Measurements from ENCODE around the gene CSTA.
"Not testable (repeated sequence)": the region's sequence is repeated elsewhere in the genome, so short reads cannot be mapped to it uniquely, and the experiment has no call there.

CSTA gene

DNA sequence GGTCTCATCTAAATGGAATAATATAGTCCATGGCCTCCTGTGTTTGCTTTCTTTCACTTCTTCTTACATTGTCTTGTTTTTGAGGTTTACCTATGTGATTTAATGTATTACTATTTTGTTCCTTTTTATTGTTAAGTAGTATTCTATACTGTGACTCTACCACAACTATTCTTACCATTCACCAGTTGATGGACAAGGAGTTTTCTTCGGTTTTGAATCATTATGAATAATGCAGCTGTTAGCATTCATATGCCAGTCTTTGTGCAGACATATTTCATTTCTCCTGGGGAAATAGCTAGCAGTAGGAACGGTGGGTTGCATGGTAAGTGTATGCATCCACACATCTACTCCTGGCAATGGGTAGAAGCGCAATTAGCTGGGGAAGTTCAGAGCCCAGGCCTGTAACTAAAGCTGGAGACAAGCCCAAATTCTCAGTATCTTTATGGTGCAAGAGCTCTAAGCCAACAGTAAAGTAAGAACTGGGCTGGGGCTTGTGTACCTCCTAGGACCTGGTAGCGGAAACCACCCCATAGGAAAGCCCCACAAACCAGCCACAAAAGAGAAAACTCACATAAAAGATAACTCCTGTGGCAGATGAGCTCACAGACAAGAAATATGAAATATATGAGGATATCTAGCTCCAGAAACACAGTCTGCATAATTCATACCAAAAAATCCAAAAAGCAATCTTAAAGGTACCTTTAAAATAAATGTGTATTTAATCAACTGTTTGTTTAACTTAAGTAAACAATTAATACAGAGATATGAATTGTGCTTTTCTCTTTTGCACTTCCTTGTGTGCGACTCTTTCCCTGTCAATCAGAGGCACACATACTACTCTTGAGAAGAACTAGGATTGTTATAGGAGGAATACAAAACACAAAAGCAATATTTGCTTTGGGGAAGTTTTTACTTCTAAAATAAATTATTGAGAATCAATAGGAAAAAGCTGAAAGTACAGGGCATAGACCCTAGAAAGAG, 2.7 kb upstream of the CSTA start:
- peak; percentile 19 for DNase-seq

GRCh38 chr3:122325769-122326168, 721 bp downstream of the CSTA start:
- DNase-seq = no peak

DNA sequence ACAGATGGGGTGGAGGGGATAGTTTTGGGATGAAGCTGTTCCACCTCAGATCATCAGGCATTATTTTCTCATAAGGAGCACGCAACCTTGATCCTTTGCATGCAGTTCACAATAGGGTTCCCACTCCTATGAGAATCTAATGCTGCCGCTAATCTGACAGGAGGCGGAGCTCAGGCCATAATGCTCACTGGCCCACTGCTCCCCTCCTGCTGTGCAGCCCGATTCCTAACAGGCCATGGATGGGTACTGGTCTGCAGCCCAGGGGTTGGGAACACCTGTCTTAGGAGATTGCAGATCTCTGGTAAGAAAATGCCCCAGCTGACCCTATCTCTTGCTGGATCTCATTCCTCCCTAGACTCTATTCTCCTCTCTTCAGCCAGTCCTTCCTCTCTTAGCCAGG, 6.8 kb downstream of the CSTA start:
- no peak for DNase-seq

GRCh38 chr3:122332551-122332950, 7.5 kb downstream of the CSTA start:
- no peak for DNase-seq

DNA sequence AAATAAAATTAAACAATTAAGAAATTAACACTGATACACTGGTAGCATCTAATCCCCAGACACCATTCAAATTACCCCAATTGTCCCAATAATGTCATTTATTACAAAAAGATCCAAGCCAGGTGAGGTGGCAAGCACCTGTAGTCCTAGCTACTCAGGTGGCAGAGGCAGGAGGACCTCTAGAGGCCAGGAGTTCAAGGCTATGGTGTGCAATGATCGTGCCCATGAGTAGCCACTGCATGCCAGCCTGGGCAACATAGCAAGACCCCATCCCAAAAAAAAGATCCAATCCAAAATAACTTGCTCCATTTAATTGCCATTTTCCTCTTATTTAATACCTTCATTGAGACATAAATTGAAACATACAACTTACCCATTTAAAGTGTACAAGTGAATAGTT, 17.8 kb downstream of the CSTA start:
- no peak for DNase-seq

- DNase-seq = no peak
These were observed 18.6 kb downstream of the CSTA start for GRCh38 chr3:122343654-122344053.

- DNase-seq = no peak
These were observed 24.1 kb downstream of the CSTA start for GRCh38 chr3:122349171-122349570.

DNA sequence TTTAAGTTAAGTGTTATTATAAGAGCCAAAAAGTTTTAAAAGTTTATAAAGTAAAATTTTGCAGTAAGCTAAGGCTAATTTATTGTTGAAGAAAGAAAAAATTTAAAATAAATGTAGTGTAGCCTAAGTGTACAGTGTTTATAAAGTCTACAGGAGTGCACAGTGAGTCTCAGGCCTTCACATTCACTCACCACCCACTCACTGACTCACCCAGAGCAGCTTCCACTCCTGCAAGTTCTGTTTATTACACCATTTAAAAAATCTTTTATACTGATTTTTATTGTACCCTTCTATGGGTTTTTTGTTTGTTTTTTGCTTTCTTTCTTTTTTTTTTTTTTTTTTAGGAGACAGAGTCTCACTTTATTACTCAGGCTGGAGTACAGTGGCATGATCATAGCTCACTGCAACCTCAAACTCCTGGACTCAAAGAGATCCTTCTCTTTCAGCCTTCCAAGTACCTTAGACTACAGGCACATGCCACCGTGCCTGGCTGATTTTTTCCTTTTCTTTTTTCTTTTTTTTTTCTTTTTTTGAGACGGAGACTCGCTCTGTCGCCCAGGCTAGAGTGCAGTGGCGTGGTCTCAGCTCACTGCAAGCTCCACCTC, 25.9 kb downstream of the CSTA start:
- no peak for DNase-seq

GRCh38 chr3:122351612-122352011, 26.6 kb downstream of the CSTA start:
- DNase-seq = no peak

DNA sequence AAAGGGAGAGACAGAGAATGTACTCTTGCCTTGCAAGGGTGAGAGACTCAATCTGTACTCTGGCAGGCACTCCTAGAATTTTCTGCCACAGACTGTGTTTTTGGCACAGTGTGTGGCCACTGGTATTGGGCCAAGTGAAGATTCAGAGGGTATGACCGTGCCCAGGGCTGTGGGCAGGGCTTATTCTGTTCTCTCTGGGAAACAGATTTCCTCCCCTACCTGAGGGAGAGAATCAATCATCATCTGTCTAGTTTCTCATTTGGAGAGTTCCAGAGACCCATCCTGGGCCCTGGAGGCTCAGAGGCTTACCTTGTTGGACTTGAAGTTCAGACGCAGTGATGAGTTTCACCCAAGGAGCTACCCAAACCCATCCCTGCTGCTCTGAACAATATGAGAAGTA, 28.2 kb downstream of the CSTA start:
- DNase-seq = no peak

- no peak for DNase-seq
These were observed 28.9 kb downstream of the CSTA start for GRCh38 chr3:122353893-122354401.

DNA sequence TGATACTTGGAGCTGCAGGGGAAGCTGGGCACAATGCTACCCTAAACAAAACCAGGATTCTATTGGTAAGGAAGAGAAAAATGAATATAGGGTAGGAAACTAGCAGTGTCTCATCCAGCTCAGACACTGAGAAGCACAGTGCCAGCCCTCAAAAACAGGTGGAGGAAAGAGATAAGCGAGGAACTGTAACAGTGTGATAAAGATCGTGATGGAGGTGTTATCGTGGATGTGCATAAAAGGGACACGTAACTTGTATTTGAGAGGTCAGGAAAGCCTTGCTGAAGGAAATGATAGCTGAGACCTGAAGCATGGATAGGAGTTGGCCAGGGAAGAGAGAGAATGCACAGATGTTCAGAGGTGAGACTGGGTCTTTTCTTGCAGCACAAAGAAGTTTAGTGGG, 30.6 kb downstream of the CSTA start:
- no peak for DNase-seq

DNA sequence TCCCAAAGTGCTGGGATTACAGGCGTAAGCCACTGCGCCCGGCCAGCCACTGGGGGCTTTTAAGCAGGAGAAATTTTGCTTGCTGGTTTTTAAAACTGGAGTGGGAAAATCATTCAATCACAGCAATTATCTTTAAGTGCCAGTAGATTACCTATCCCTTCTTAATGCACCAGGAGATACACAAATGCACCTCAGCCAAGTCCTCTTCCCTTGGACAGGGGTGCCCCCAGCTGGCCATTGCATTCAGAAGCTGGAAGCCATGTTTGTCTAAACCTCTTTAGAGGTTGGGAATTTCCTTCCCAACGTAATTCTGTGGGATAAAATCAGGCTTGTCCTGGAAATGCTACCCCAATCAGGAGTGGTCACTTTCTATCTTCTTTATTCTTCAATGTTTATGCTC, 31.4 kb downstream of the CSTA start:
- DNase-seq = peak; percentile 27

DNA sequence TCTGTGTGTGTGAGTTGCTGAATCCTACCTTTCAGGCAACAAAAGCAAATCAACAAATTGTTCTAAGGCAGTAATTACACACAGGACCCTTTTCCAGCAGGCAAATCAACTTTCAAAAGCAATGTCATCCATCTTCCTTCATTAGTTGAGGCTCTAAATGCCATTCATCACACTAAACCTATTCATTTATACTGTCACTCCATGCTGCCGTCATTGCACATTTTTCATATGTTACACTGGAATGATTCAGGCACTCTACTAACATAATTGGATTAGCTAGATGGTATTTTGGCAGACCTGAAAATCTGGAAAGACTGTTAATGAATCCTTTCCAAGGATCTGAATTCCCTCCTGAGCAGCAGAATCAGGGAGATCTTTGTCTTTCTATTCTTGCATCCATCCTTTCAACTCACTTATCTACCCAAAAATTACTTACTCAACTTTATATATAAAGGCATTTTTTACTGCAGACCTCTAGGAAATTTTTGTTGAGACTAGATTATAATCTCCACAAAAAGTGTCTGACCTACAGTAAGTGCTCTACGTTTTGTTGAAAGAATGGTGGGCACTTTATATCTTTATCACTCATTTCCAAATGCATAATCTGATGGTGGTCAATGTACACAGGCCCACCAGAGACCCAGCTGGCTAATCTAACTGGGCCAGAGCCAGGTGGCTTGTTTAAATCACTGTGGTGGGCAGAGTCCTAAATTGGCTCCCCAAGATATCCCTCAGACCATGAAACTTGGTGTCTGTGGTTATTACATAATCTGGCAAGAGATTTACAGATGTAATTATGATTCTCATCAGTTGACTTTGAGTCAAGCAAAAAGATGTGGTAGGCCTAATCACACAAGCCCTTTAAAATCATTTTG, 33.0 kb downstream of the CSTA start:
- no peak for DNase-seq

DNA sequence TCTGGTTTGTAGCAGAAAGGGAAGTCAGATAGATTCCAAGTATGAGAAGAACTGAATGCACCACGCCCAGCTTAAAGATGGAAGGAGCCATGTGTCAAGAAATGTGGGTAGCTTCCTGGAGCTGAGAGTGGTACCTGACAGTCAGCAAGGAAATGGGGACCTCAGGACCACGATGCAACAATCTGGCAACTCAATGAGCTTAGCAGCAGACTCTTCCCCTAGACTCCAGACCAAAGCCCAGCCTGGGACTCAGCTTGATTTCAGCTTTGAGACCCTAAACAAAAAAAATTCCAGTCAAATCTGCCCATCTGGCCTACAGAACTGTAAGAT, 33.6 kb downstream of the CSTA start:
- DNase-seq = no peak

GRCh38 chr3:122362026-122362425, 37.0 kb downstream of the CSTA start:
- no peak for DNase-seq

DNA sequence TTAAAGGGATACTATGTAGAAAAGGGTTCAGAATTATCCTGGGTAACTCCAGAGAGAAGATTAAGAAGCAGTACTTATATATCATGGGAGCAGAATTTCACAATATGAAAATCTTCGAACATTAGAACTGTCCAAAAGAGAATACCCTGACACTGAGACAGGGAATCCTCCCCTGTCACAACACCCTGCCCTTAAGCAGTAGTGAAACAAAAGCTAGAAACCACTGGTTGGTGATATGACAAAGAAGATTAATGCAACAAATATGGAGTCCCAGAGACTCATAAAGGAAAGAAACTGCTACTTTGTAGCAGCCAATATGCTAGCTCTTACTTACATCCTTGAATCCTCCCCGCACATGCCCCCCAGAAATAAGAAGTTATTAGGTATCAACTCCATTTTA, 39.4 kb downstream of the CSTA start:
- DNase-seq = no peak

GRCh38 chr3:122365073-122365472, 40.0 kb downstream of the CSTA start:
- DNase-seq = no peak

- DNase-seq = not testable (repeated sequence)
These were observed 40.7 kb downstream of the CSTA start for GRCh38 chr3:122365582-122366378.

- no peak for DNase-seq
These were observed 41.3 kb downstream of the CSTA start for GRCh38 chr3:122366379-122366749.

DNA sequence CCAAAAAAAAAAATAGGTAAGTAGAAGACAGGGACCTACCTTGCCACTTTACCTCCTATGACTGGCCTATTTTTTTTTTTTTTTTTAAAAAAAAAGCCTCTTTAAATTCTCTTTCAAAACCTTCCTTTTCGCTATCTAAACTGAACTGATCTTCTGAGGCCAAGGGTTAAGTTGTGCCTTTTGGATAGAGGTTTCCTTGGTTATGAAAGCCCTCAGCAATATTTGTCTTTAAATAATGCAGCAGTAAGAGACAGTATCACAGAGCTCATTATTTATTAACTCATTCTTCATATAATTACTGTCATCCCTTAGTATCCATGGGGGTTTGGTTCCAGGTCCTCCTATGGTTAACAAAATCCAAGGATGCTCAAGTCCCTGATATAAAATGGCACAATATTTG, 49.0 kb downstream of the CSTA start:
- no peak for DNase-seq

- DNase-seq = no peak
These were observed 52.9 kb downstream of the CSTA start for GRCh38 chr3:122377975-122378374.
